ENCODE measurements around the gene MCF2L2.

DNA sequence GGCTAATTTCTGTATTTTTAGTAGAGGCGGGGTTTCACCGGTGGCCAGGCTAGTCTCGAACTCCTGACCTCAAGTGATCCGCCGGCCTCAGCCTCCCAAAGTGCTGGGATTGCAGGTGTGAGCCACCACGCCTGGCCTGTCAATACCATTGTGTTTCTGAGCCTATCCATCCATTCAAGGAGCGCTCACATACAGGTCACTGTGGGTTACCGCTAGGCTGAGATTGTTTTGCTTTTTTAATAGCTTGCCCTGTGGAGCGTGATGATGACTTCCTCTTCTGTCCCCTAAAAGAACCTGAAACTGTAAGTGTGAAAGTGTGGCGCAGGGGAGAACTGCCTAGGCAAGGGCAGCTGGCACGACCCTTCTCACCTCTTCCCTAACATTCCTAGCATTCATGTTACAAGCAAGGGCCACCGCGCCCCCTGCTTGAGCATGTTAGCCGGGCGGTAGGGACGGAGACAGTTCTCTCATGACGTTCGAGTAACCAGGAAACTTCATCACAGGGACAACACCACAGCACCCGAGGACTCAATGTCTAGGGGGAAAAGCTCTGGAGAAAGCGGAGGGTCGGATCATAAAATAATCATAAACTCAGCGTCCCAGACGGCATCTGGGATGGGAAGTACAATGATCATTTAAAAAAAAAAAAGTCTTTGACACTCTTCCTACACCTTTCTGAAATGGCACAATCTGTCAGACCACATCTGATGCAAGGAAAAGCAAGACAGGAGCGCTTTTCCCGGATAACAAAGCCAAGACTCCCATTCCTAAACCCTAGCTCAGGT, 266.7 kb downstream of the MCF2L2 start:
- no peak for TF ChIP-seq POLR2A (IDR thresholded peaks at IDR 0.05)
- TF ChIP-seq, protein P1, sequence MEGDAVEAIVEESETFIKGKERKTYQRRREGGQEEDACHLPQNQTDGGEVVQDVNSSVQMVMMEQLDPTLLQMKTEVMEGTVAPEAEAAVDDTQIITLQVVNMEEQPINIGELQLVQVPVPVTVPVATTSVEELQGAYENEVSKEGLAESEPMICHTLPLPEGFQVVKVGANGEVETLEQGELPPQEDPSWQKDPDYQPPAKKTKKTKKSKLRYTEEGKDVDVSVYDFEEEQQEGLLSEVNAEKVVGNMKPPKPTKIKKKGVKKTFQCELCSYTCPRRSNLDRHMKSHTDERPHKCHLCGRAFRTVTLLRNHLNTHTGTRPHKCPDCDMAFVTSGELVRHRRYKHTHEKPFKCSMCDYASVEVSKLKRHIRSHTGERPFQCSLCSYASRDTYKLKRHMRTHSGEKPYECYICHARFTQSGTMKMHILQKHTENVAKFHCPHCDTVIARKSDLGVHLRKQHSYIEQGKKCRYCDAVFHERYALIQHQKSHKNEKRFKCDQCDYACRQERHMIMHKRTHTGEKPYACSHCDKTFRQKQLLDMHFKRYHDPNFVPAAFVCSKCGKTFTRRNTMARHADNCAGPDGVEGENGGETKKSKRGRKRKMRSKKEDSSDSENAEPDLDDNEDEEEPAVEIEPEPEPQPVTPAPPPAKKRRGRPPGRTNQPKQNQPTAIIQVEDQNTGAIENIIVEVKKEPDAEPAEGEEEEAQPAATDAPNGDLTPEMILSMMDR (IDR thresholded peaks at IDR 0.05) = no peak
